Mesothelial cell of epicardium (in vitro differentiated cells): ENCODE measurements around the gene TKT. TPM values are rescaled to one million over a fixed set of nuclear protein-coding genes. Genes with fewer than 3 reads are reported as not detected.

ENCODE experiments used
- DNase-seq, 2 experiments: peaks; one replicate each; pipeline ENCODE4 v3.0.0; 2021; ENCODE audit warnings: low spot score in 2 of 2; ENCODE audit not compliant: unreplicated experiment in 2 of 2
- H3K27ac Mint-ChIP-seq: 2 replicates; pipeline ENCODE4 v1.8.0; 2021; ENCODE audit warnings: mixed read lengths
- H3K27me3 Mint-ChIP-seq: 2 replicates; pipeline ENCODE4 v1.8.0; 2021; ENCODE audit warnings: low read depth, mixed read lengths
- H3K36me3 Mint-ChIP-seq: 2 replicates; pipeline ENCODE4 v1.8.0; 2021; ENCODE audit warnings: mixed read lengths
- H3K4me1 Mint-ChIP-seq: 2 replicates; pipeline ENCODE4 v1.8.0; 2021; ENCODE audit warnings: mixed read lengths
- H3K4me3 Mint-ChIP-seq: 2 replicates; pipeline ENCODE4 v1.8.0; 2021; ENCODE audit warnings: mild to moderate bottlenecking, moderate library complexity, mixed read lengths
- H3K9me3 Mint-ChIP-seq: 2 replicates; pipeline ENCODE4 v1.8.0; 2021; ENCODE audit warnings: mixed read lengths
- total RNA-seq: library from RNA; stranded (reverse); gene quantifications from 3 replicates; pipeline ENCODE4 v1.2.1, GENCODE V29; 2021
- TF ChIP-seq, protein P1 (sequence below): fragments of 200-600 bp; sonication (generic); IDR thresholded peaks from one replicate; pipeline ENCODE4 v1.5.0; 2021; ENCODE audit warnings: antibody characterized with exemption; ENCODE audit not compliant: unreplicated experiment

Gene TKT
- total RNA-seq, 1 donor from 2014 or later = 181 TPM

DNA sequence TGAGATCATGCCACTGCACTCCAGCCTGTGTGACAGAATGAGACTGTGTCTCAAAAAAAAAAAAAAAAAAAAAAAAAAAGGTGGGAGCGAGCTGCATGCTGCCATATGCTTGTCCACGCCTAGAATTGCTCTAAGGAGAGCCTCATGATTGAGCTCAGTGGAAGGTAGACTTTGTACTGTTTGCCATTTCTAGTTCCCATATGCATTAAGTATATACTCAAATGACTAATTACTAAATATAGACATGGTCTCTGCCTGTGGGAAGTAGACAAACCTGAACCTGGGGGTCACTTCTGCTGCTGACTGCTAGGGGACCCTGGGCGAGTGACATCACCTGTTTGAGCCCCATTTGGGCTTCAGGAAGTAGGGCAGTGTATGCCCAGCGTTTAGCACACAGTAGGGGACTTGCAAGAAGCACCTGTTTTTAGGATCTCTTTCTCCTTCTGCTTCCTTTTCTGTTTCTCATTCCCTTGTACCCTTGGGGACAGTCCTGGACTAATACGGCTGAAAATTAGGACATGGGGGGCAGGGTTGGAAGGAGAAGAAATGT is 67.6 kb downstream of the TKT start:
- TF ChIP-seq, protein P1, sequence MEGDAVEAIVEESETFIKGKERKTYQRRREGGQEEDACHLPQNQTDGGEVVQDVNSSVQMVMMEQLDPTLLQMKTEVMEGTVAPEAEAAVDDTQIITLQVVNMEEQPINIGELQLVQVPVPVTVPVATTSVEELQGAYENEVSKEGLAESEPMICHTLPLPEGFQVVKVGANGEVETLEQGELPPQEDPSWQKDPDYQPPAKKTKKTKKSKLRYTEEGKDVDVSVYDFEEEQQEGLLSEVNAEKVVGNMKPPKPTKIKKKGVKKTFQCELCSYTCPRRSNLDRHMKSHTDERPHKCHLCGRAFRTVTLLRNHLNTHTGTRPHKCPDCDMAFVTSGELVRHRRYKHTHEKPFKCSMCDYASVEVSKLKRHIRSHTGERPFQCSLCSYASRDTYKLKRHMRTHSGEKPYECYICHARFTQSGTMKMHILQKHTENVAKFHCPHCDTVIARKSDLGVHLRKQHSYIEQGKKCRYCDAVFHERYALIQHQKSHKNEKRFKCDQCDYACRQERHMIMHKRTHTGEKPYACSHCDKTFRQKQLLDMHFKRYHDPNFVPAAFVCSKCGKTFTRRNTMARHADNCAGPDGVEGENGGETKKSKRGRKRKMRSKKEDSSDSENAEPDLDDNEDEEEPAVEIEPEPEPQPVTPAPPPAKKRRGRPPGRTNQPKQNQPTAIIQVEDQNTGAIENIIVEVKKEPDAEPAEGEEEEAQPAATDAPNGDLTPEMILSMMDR = no peak
- no peak overlapping the region for H3K4me3 Mint-ChIP-seq
- H3K9me3 Mint-ChIP-seq = no peaks in the 10 kb centered on the region

DNA sequence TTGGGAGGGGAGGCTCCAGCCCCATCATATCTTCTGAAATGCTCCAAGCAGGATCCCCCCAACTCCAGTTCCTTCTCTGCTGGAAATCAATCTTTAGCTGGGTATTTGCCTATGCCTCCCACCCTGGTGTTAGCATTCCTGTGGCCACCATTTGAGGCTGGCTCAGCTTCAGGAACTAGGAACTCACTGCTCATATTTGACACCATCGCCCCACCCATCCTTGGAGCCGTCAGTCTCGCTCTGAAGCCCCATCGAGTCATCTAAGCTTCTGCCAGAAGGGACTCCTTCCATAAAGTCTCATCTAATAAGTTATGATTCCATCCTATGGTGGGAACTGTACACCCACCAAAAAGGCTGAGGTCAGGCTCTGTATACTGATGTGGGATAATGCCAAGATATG is 68.4 kb downstream of the TKT start:
- H3K27me3 Mint-ChIP-seq = no peaks in the 10 kb centered on the region
- no peak overlapping the region for H3K27ac Mint-ChIP-seq
- H3K9me3 Mint-ChIP-seq = no peaks in the 10 kb centered on the region
- TF ChIP-seq, protein P1 = no peak
- no peak overlapping the region for H3K4me3 Mint-ChIP-seq
- H3K36me3 Mint-ChIP-seq = peaks cover 10% of the 10 kb centered on the region
- DNase-seq = no peak
- no peaks in the 10 kb centered on the region for H3K4me1 Mint-ChIP-seq

More for the DNA sequence above, 67.6 kb downstream of the TKT start:
- peaks cover 10% of the 10 kb centered on the region for H3K36me3 Mint-ChIP-seq
- H3K27ac Mint-ChIP-seq = no peak overlapping the region
- DNase-seq = no peak
- H3K27me3 Mint-ChIP-seq = no peaks in the 10 kb centered on the region
- peaks cover 2% of the 10 kb centered on the region for H3K4me1 Mint-ChIP-seq

GRCh38 chr3:53186726-53187125 is 69.1 kb downstream of the TKT start:
- Mint-ChIP-seq H3K27me3 (no peaks in the 10 kb centered on the region), H3K36me3 (peaks cover 8% of the 10 kb centered on the region), H3K4me3 (no peak overlapping the region), H3K27ac (no peak overlapping the region), H3K9me3 (no peaks in the 10 kb centered on the region), H3K4me1 (no peaks in the 10 kb centered on the region)
- TF ChIP-seq, protein P1 = no peak
- DNase-seq = no peak

DNA sequence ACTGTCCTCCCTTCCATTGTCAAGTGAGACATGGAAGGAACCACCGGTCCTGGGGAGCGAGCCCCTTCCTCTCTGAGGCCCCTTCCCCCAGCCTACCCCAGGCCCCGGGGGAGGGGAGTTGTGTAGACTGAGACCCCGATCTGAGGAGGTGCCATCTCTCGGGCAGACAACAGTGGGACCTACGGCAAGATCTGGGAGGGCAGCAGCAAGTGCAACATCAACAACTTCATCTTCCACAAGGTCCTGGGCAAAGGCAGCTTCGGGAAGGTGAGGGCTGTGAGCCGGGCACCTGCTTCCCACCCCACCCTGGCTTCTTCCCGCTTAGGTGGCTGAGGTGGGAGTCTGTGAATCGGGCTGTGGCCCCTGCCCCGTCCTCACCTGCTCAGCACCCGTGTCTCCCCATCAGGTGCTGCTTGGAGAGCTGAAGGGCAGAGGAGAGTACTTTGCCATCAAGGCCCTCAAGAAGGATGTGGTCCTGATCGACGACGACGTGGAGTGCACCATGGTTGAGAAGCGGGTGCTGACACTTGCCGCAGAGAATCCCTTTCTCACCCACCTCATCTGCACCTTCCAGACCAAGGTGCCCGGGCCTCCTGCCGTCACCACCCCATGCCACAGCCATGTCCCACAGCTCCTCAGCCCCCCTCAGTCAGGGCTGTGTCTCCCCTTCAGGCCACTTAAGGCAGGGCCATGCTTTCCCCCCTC is 69.9 kb downstream of the TKT start:
- Mint-ChIP-seq H3K36me3 (peaks cover 8% of the 10 kb centered on the region), H3K9me3 (no peaks in the 10 kb centered on the region), H3K27ac (no peak overlapping the region), H3K4me3 (no peak overlapping the region), H3K4me1 (no peaks in the 10 kb centered on the region), H3K27me3 (no peaks in the 10 kb centered on the region)
- no peak for DNase-seq
- TF ChIP-seq, protein P1 = no peak

GRCh38 chr3:53184701-53185100 is 71.1 kb downstream of the TKT start:
- H3K9me3 Mint-ChIP-seq = no peaks in the 10 kb centered on the region
- H3K4me3 Mint-ChIP-seq = no peak overlapping the region
- no peak for DNase-seq
- no peaks in the 10 kb centered on the region for H3K27me3 Mint-ChIP-seq
- H3K4me1 Mint-ChIP-seq = no peaks in the 10 kb centered on the region
- no peak overlapping the region for H3K27ac Mint-ChIP-seq
- H3K36me3 Mint-ChIP-seq = peaks cover 3% of the 10 kb centered on the region
- TF ChIP-seq, protein P1 = no peak
